Stomach (tissue), 4 donors: Measurements from ENCODE around the gene MPP3.

ENCODE experiments used
- POLR2A ChIP-seq, 4 donors: fragments of 450-650 bp; IDR thresholded peaks; one replicate each; pipeline ENCODE4 v1.6.1; 2016; ENCODE audit warnings: antibody characterized with exemption in 4 of 4, control low read depth in 2 of 4, mild to moderate bottlenecking in 1 of 4, moderate library complexity in 1 of 4
- POLR2AphosphoS5 ChIP-seq, 3 donors: sonication (generic); formaldehyde crosslinking; IDR thresholded peaks; one replicate each; pipeline ENCODE4 v1.6.1; 2016; ENCODE audit warnings: antibody characterized with exemption in 3 of 3
- TF ChIP-seq, protein P1 (sequence below), 7 experiments: fragments of 450-650 bp in 4 of 7; fragments of 200-600 bp in 3 of 7; sonication (generic) in 3 of 7; IDR thresholded peaks; one replicate each; pipeline ENCODE4 v1.5.1; 2016 to 2019; ENCODE audit warnings: antibody characterized with exemption in 7 of 7, control low read depth in 2 of 7, mild to moderate bottlenecking in 1 of 7

DNA sequence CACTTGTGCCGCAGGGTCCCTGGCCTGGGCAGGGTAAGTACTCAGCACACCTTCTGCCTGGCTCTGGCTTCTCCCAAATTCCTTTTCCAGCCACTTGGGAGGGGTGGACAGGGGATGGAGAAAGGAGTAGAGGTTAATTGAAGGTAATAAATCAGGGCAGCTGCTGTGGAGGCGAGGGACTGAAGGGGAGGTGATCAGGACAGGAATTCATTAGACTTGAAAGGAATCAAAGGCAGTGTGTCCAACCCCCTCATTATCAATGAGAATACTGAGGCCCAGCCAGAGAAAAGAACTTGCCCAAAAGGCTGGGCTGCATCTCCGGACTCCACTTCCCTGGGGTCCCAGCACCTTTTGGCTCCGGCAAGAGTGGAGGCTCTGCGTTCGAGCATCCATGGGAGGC lies 76.7 kb downstream of the MPP3 start:
- TF ChIP-seq, protein P1, sequence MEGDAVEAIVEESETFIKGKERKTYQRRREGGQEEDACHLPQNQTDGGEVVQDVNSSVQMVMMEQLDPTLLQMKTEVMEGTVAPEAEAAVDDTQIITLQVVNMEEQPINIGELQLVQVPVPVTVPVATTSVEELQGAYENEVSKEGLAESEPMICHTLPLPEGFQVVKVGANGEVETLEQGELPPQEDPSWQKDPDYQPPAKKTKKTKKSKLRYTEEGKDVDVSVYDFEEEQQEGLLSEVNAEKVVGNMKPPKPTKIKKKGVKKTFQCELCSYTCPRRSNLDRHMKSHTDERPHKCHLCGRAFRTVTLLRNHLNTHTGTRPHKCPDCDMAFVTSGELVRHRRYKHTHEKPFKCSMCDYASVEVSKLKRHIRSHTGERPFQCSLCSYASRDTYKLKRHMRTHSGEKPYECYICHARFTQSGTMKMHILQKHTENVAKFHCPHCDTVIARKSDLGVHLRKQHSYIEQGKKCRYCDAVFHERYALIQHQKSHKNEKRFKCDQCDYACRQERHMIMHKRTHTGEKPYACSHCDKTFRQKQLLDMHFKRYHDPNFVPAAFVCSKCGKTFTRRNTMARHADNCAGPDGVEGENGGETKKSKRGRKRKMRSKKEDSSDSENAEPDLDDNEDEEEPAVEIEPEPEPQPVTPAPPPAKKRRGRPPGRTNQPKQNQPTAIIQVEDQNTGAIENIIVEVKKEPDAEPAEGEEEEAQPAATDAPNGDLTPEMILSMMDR (IDR thresholded peaks at IDR 0.05), result no peak
- no peak for TF ChIP-seq POLR2A (IDR thresholded peaks at IDR 0.05)
- TF ChIP-seq POLR2AphosphoS5 (IDR thresholded peaks at IDR 0.05), result no peak
